HepG2 (cell line): ENCODE data around the gene ZNF148. TPM values are rescaled to one million over a fixed set of nuclear protein-coding genes. Genes with fewer than 3 reads are reported as not detected.

Source experiments
- ATF3 ChIP-seq: sonication (generic); formaldehyde crosslinking; IDR thresholded peaks from 2 replicates; pipeline ENCODE4 v1.4.0; 2020; ENCODE audit warnings: missing genetic modification reagents
- KMT2A ChIP-seq: sonication (generic); formaldehyde crosslinking; IDR thresholded peaks from 2 replicates; pipeline ENCODE4 v1.4.0; 2020; ENCODE audit warnings: missing genetic modification reagents
- PAWR ChIP-seq: sonication (generic); formaldehyde crosslinking; IDR thresholded peaks from 2 replicates; pipeline ENCODE4 v1.4.0; 2020; ENCODE audit warnings: missing genetic modification reagents, mild to moderate bottlenecking, borderline replicate concordance
- SMAD9 ChIP-seq: sonication (generic); formaldehyde crosslinking; IDR thresholded peaks from 2 replicates; pipeline ENCODE4 v1.5.1; 2020; ENCODE audit warnings: mild to moderate bottlenecking, missing genetic modification reagents
- TARDBP ChIP-seq: sonication (generic); formaldehyde crosslinking; IDR thresholded peaks from 2 replicates; pipeline ENCODE4 v1.8.0; 2022; ENCODE audit warnings: mild to moderate bottlenecking, missing genetic modification reagents
- ZBTB14 ChIP-seq: sonication (generic); formaldehyde crosslinking; IDR thresholded peaks from 2 replicates; pipeline ENCODE4 v1.4.0; 2020; ENCODE audit warnings: missing genetic modification reagents
- ZBTB7A ChIP-seq: sonication (generic); formaldehyde crosslinking; IDR thresholded peaks from 2 replicates; pipeline ENCODE4 v1.8.0; 2022; ENCODE audit warnings: mild to moderate bottlenecking, missing genetic modification reagents
- ZC3H13 ChIP-seq: sonication (generic); formaldehyde crosslinking; IDR thresholded peaks from 2 replicates; pipeline ENCODE4 v1.8.1; 2023; ENCODE audit warnings: mild to moderate bottlenecking, missing genetic modification reagents, moderate library complexity
- ZFP41 ChIP-seq: sonication (generic); formaldehyde crosslinking; IDR thresholded peaks from 2 replicates; pipeline ENCODE4 v1.4.0; 2020; ENCODE audit warnings: mild to moderate bottlenecking, missing genetic modification reagents, borderline replicate concordance
- ZNF354B ChIP-seq: sonication (generic); formaldehyde crosslinking; IDR thresholded peaks from 2 replicates; pipeline ENCODE4 v1.8.0; 2022; ENCODE audit warnings: mild to moderate bottlenecking, missing genetic modification reagents
- ZNF816 ChIP-seq: sonication (generic); formaldehyde crosslinking; IDR thresholded peaks from 2 replicates; pipeline ENCODE4 v1.8.0; 2022; ENCODE audit warnings: missing genetic modification reagents, mild to moderate bottlenecking, borderline replicate concordance
- polyA plus RNA-seq, 8 experiments: library from polyadenylated mRNA; depleted of rRNA in 3 of 8; stranded (reverse) in 7 of 8; unstranded in 1 of 8; fragments of >200 nt; fragmentation: Illumina TruSeq in 4 of 8; extraction: Trizol in 4 of 8; gene quantifications; 2 replicates each; pipeline versions ENCODE4 v1.2.1 to v1.2.3, GENCODE V29; 2011 to 2016; ENCODE audit warnings: low read depth in 4 of 8, missing spikeins in 1 of 8, mixed read lengths in 1 of 8; ENCODE audit not compliant: insufficient read depth in 1 of 8
- total RNA-seq, 5 experiments: library from RNA; depleted of rRNA; stranded (reverse); fragments of >200 nt; fragmentation: Illumina TruSeq; extraction: Trizol; gene quantifications; 2 replicates each; pipeline ENCODE4 v1.2.3, GENCODE V29; 2016; ENCODE audit warnings: low read depth in 1 of 5
- TF ChIP-seq, protein P1 (sequence below): sonication (generic); formaldehyde crosslinking; IDR thresholded peaks from 2 replicates; pipeline ENCODE4 v1.5.0; 2020; ENCODE audit warnings: missing genetic modification reagents
- TF ChIP-seq, protein P2 (sequence below): sonication (generic); formaldehyde crosslinking; IDR thresholded peaks from 2 replicates; pipeline ENCODE4 v1.9.0; 2022; ENCODE audit warnings: missing genetic modification reagents, mild to moderate bottlenecking, borderline replicate concordance
- TF ChIP-seq, protein P3 (sequence below): sonication (generic); formaldehyde crosslinking; IDR thresholded peaks from 2 replicates; pipeline ENCODE4 v1.5.0; 2020; ENCODE audit warnings: mild to moderate bottlenecking, missing genetic modification reagents

The ZNF148 gene
- total and polyA plus RNA-seq, 2 of the 13 experiments (the other 11 are each of a cell fraction or from before 2014, with no cell fraction given): 10.6 to 36.1 TPM

GRCh38 chr3:125374996-125375941, at the start of gene ZNF148 (continued):
- TF ChIP-seq ZFP41 (peak; percentile 44; the same call in 1 of the 2 replicates), ATF3 (CRISPR knock-in tag) (peak; percentile 49; the same call in 1 of the 2 replicates), ZBTB14 (CRISPR knock-in tag) (no peak), ZC3H13 (peak; percentile 81; the same call in 1 of the 2 replicates), TARDBP (CRISPR knock-in tag) (peak; percentile 78), ZNF816 (CRISPR knock-in tag) (no peak), KMT2A (CRISPR knock-in tag) (peak; percentile 90), ZBTB7A (CRISPR knock-in tag) (no peak), PAWR (CRISPR knock-in tag) (no peak), ZNF354B (CRISPR knock-in tag) (no peak), SMAD9 (CRISPR knock-in tag) (no peak)
- TF ChIP-seq, protein P1, sequence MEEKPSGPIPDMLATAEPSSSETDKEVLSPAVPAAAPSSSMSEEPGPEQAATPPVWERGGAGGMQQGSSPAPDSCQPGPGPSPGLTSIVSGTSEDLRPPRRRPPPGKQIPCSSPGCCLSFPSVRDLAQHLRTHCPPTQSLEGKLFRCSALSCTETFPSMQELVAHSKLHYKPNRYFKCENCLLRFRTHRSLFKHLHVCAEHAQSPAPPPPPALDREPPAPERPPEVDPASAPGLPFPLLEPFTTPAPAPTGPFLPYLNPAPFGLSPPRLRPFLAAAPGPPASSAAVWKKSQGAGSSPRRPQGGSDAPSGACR (CRISPR knock-in tag): peak; percentile 82; the same call in 1 of the 2 replicates
- TF ChIP-seq, protein P2, sequence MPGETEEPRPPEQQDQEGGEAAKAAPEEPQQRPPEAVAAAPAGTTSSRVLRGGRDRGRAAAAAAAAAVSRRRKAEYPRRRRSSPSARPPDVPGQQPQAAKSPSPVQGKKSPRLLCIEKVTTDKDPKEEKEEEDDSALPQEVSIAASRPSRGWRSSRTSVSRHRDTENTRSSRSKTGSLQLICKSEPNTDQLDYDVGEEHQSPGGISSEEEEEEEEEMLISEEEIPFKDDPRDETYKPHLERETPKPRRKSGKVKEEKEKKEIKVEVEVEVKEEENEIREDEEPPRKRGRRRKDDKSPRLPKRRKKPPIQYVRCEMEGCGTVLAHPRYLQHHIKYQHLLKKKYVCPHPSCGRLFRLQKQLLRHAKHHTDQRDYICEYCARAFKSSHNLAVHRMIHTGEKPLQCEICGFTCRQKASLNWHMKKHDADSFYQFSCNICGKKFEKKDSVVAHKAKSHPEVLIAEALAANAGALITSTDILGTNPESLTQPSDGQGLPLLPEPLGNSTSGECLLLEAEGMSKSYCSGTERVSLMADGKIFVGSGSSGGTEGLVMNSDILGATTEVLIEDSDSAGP (CRISPR knock-in tag): peak; percentile 91
- TF ChIP-seq, protein P3, sequence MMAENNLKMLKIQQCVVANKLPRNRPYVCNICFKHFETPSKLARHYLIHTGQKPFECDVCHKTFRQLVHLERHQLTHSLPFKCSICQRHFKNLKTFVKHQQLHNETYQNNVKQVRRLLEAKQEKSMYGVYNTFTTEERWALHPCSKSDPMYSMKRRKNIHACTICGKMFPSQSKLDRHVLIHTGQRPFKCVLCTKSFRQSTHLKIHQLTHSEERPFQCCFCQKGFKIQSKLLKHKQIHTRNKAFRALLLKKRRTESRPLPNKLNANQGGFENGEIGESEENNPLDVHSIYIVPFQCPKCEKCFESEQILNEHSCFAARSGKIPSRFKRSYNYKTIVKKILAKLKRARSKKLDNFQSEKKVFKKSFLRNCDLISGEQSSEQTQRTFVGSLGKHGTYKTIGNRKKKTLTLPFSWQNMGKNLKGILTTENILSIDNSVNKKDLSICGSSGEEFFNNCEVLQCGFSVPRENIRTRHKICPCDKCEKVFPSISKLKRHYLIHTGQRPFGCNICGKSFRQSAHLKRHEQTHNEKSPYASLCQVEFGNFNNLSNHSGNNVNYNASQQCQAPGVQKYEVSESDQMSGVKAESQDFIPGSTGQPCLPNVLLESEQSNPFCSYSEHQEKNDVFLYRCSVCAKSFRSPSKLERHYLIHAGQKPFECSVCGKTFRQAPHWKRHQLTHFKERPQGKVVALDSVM (CRISPR knock-in tag): peak; percentile 60
